ENCODE results near the gene FRAS1. TPM values are rescaled to one million over a fixed set of nuclear protein-coding genes. Genes with fewer than 3 reads are reported as not detected.

FRAS1 gene
- total and polyA plus RNA-seq, 2 of the 8 experiments (the other 6 are each of a cell fraction or from before 2014, with no cell fraction given), result 38.5 to 109 TPM

DNA sequence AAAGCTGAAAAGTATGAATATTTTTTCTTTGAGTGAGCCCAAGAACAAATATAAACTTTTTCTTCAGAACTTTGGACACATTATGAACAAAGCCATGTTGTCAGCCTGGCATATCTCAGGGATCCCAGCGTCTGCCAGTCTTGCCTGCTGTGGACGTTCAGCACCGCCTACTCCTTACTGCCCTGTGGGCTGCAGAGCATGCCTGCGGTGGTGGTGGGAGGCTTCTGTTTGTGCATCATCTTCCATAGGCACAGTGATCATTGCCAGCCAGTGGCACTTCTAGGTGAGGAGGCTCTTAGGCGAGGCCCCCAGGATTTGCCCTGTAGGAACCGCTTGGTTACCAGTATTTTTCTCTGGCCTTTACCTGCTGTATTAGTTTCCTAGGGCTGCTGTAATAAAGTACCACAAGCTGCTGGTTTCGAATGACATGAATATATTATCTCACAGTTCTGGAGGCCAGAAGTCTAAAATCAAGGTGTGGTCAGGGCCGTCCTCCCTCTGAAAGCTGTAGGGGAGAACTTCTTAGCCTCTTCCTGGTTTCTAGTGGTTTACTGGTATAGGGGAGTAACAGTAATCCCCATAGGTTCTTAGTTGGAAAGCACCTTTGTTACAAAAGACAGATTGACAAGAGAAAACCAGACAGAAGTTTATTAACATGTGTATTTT lies 509.8 kb downstream of the FRAS1 start:
- Histone ChIP-seq H2BK120ac (replicated peaks; ENCODE audit: low read depth, low read length) (no peak overlapping the region), H3K9ac (replicated peaks in 1 of 4; ENCODE audit: extremely low read depth in 1 of 4, low read depth in 3 of 4, low read length in 3 of 4) (no peak overlapping the region), H2AFZ (ENCODE audit: low read length) (no peak overlapping the region), H3K56ac (replicated peaks; ENCODE audit: insufficient read length, low read depth, low read length) (no peak overlapping the region), H3K27ac (ENCODE audit: low read depth, low read length) (no peak overlapping the region), H3K18ac (ENCODE audit: extremely low read depth, low read length) (peak overlapping the region; percentile 76; the same call in 1 of the 2 replicates), H4K5ac (ENCODE audit: insufficient read length, low read depth, low read length) (no peak overlapping the region), H3K4me3 (ENCODE audit: extremely low read depth in 1 of 4, insufficient read depth in 2 of 4, low read depth in 3 of 4, low read length in 4 of 4) (no peak overlapping the region), H2BK5ac (ENCODE audit: low read depth, low read length) (no peak overlapping the region), H3K79me2 (ENCODE audit: control insufficient read depth in 1 of 2, insufficient read depth in 2 of 2, low read length in 2 of 2) (no peaks in the 10 kb centered on the region), H3K14ac (ENCODE audit: insufficient read length) (no peak overlapping the region), H2AK5ac (ENCODE audit: low read depth, low read length) (no peak overlapping the region), H4K8ac (ENCODE audit: extremely low read depth, insufficient read depth, low read length) (no peak overlapping the region), H3K9me3 (ENCODE audit: insufficient read depth in 2 of 2, low read depth in 1 of 2, low read length in 1 of 2) (no peaks in the 10 kb centered on the region), H3K23me2 (ENCODE audit: low read depth, low read length) (no peaks in the 10 kb centered on the region), H3K23ac (ENCODE audit: insufficient read length) (no peak overlapping the region), H3K4me2 (ENCODE audit: insufficient read depth in 1 of 2, low read depth in 2 of 2, low read length in 2 of 2) (no peak overlapping the region), H3K4ac (replicated peaks; ENCODE audit: insufficient read length, low read depth, low read length) (no peak overlapping the region), H2BK12ac (ENCODE audit: low read depth, low read length) (no peak overlapping the region; the same call in 1 of the 2 replicates), H2BK20ac (ENCODE audit: low read length) (0 out of 2 replicates have a peak overlapping the region, but pooled peaks have one; percentile 68), H2BK15ac (ENCODE audit: low read length) (no peak overlapping the region), H4K20me1 (replicated peaks in 1 of 2; ENCODE audit: control insufficient read depth in 1 of 2, insufficient read depth in 2 of 2, low read length in 2 of 2) (no peaks in the 10 kb centered on the region), H3K79me1 (ENCODE audit: low read depth, low read length) (no peaks in the 10 kb centered on the region), H4K91ac (replicated peaks; ENCODE audit: insufficient read length, low read length) (no peak overlapping the region), H3K36me3 (ENCODE audit: control insufficient read depth in 2 of 4, insufficient read depth in 4 of 4, low read length in 3 of 4) (no peaks in the 10 kb centered on the region), H3K4me1 (replicated peaks in 1 of 4; ENCODE audit: control insufficient read depth in 3 of 4, insufficient read depth in 4 of 4, low read length in 3 of 4) (peaks cover 0 to 6% (median 3%) of the 10 kb centered on the region in 4 experiments; a peak in 5 of 7 replicates), H3K27me3 (replicated peaks in 1 of 4; ENCODE audit: control insufficient read depth in 3 of 4, extremely low read depth in 1 of 4, insufficient read depth in 3 of 4, low read length in 3 of 4) (no peaks in the 10 kb centered on the region)
- FAIRE-seq, result no peak
- POLR2A ChIA-PET (ENCODE audit: partially characterized antibody), result interaction anchor here (1.4 kb wide), 1 partner anchor 10 kb away, joined by 3 read pairs; no protein-coding TSS in a partner anchor
- CTCF ChIA-PET (ENCODE audit: partially characterized antibody), result interaction anchor here (0.6 to 1.0 kb wide), 4 partner anchors 22 to 521 kb away, joined by 3 to 5 read pairs (median 4); no protein-coding TSS in a partner anchor
- no peak for DNase-seq (ENCODE audit: low read depth in 1 of 2, low spot score in 2 of 2)
- WGBS, 2 experiments (ENCODE audit: extremely low coverage in 1 of 2, insufficient coverage in 1 of 2, insufficient read length in 1 of 2, insufficient replicate concordance in 2 of 2, low coverage in 1 of 2, low lambda C conversion rate in 2 of 2, missing lambda C conversion rate in 1 of 2), result 80% methylated on average over 8 of the region's 8 CpGs; no CpG with 5 or more reads in 1 of the 2 experiments
- no peak for TF ChIP-seq PHF8 (conservative IDR thresholded peaks at IDR 0.05; ENCODE audit: low read depth, low read length)
- TF ChIP-seq SP1 (IDR thresholded peaks at IDR 0.05; ENCODE audit: low read depth, low read length), result no peak
- no peak for TF ChIP-seq RNF2 (IDR thresholded peaks at IDR 0.05; ENCODE audit: borderline replicate concordance, low read depth, low read length, missing control alignments, poor library complexity, severe bottlenecking)
- no peak for TF ChIP-seq NRF1 (IDR thresholded peaks at IDR 0.05; ENCODE audit: low read depth, low read length)
- TF ChIP-seq CTCF (IDR thresholded peaks at IDR 0.05; ENCODE audit: control extremely low read depth in 1 of 3, insufficient read depth in 1 of 3, low read depth in 1 of 3, low read length in 3 of 3), result no peak
- no peak for TF ChIP-seq CTBP2 (IDR thresholded peaks at IDR 0.05; ENCODE audit: borderline replicate concordance, insufficient read depth, insufficient read length, low read length)
- TF ChIP-seq KDM4A (IDR thresholded peaks at IDR 0.05; ENCODE audit: low read depth, low read length, severe bottlenecking), result no peak
- no peak for TF ChIP-seq POLR2A (IDR thresholded peaks at IDR 0.05; ENCODE audit: control extremely low read depth in 1 of 2, low read depth in 2 of 2, low read length in 2 of 2)
- TF ChIP-seq GABPA (IDR thresholded peaks at IDR 0.05; ENCODE audit: borderline replicate concordance, insufficient read depth, low read length), result no peak

All from H1 (cell line).